GM12878 (cell line): Measurements from ENCODE around the gene TMCO1.

Experiments
- NR2F1 ChIP-seq: fragments of 450-650 bp; conservative IDR thresholded peaks from 2 replicates; pipeline ENCODE4 v1.6.1; 2017; ENCODE audit warnings: mild to moderate bottlenecking
- POLR2AphosphoS5 ChIP-seq: IDR thresholded peaks from 2 replicates; pipeline ENCODE4 v1.6.1; 2011; ENCODE audit warnings: mild to moderate bottlenecking, low read length, inconsistent platforms
- RAD21 ChIP-seq: IDR thresholded peaks from 2 replicates; pipeline ENCODE4 v1.6.1; 2011; ENCODE audit warnings: mild to moderate bottlenecking, low read depth, low read length, moderate library complexity; ENCODE audit not compliant: insufficient read depth
- YY1 ChIP-seq: IDR thresholded peaks from 2 replicates; pipeline ENCODE4 v1.6.1; 2011; ENCODE audit warnings: low read depth, mild to moderate bottlenecking, low read length
- TF ChIP-seq, protein P1 (sequence below): IDR thresholded peaks from 2 replicates; pipeline ENCODE4 v1.6.1; 2012; ENCODE audit warnings: low read length, inconsistent platforms
- TF ChIP-seq, protein P2 (sequence below): fragments of 450-650 bp; formaldehyde crosslinking; IDR thresholded peaks from 2 replicates; pipeline ENCODE4 v1.4.0; 2020; ENCODE audit warnings: mild to moderate bottlenecking, moderate library complexity

GRCh38 chr1:165696625-165697100 is 72.0 kb downstream of the TMCO1 start:
- TF ChIP-seq, protein P1, sequence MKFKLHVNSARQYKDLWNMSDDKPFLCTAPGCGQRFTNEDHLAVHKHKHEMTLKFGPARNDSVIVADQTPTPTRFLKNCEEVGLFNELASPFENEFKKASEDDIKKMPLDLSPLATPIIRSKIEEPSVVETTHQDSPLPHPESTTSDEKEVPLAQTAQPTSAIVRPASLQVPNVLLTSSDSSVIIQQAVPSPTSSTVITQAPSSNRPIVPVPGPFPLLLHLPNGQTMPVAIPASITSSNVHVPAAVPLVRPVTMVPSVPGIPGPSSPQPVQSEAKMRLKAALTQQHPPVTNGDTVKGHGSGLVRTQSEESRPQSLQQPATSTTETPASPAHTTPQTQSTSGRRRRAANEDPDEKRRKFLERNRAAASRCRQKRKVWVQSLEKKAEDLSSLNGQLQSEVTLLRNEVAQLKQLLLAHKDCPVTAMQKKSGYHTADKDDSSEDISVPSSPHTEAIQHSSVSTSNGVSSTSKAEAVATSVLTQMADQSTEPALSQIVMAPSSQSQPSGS = no peak
- TF ChIP-seq YY1 = no peak
- TF ChIP-seq POLR2AphosphoS5 = no peak
- no peak for TF ChIP-seq NR2F1
- no peak for TF ChIP-seq RAD21
- TF ChIP-seq, protein P2, sequence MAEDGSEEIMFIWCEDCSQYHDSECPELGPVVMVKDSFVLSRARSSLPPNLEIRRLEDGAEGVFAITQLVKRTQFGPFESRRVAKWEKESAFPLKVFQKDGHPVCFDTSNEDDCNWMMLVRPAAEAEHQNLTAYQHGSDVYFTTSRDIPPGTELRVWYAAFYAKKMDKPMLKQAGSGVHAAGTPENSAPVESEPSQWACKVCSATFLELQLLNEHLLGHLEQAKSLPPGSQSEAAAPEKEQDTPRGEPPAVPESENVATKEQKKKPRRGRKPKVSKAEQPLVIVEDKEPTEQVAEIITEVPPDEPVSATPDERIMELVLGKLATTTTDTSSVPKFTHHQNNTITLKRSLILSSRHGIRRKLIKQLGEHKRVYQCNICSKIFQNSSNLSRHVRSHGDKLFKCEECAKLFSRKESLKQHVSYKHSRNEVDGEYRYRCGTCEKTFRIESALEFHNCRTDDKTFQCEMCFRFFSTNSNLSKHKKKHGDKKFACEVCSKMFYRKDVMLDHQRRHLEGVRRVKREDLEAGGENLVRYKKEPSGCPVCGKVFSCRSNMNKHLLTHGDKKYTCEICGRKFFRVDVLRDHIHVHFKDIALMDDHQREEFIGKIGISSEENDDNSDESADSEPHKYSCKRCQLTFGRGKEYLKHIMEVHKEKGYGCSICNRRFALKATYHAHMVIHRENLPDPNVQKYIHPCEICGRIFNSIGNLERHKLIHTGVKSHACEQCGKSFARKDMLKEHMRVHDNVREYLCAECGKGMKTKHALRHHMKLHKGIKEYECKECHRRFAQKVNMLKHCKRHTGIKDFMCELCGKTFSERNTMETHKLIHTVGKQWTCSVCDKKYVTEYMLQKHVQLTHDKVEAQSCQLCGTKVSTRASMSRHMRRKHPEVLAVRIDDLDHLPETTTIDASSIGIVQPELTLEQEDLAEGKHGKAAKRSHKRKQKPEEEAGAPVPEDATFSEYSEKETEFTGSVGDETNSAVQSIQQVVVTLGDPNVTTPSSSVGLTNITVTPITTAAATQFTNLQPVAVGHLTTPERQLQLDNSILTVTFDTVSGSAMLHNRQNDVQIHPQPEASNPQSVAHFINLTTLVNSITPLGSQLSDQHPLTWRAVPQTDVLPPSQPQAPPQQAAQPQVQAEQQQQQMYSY (CRISPR knock-in tag) = no peak
